Panc1 (cell line): Measurements from ENCODE around the gene PTGER4. TPM values are rescaled to one million over a fixed set of nuclear protein-coding genes. Genes with fewer than 3 reads are reported as not detected.

Experiments used
- ATAC-seq: fragments of 200-7000 bp; cut with Tn5 transposase; 2 replicates; pipeline ENCODE4 v1.9.1; 2020; ENCODE audit warnings: mild to moderate bottlenecking, moderate library complexity
- BruUV-seq: library from RNA; stranded (reverse); fragments of 400-500 nt; replicated peaks from 2 replicates; lab custom pipeline; 2021; lab: Mats Ljungman, UMichigan
- CTCF ChIA-PET: fragments of 300-600 bp; sonication (Branson Sonifier 250); formaldehyde crosslinking; loops from one replicate; lab custom pipeline; 2022; ENCODE audit warnings: antibody characterized with exemption; lab: Charles Lee
- POLR2A ChIA-PET: fragments of 300-600 bp; sonication (Branson Sonifier 250); formaldehyde crosslinking; loops from one replicate; lab custom pipeline; 2022; ENCODE audit warnings: antibody characterized with exemption; lab: Charles Lee
- DNase-seq: peaks from one replicate; pipeline ENCODE4 v3.0.0-alpha.2; 2010; ENCODE audit warnings: low read depth, low spot score
- H3K27ac ChIP-seq: 2 replicates; pipeline ENCODE4 v1.5.1; 2011; ENCODE audit warnings: mild to moderate bottlenecking, low read length, inconsistent platforms
- H3K27me3 ChIP-seq: fragments of 200-500 bp; sonication (Bioruptor generic); 2 replicates; pipeline ENCODE4 v1.6.0; 2014; ENCODE audit warnings: low read length, inconsistent platforms; ENCODE audit not compliant: control insufficient read depth, insufficient read depth
- H3K36me3 ChIP-seq: fragments of 200-500 bp; sonication (Bioruptor generic); 2 replicates; pipeline ENCODE4 v1.5.1; 2014; ENCODE audit warnings: inconsistent platforms, mild to moderate bottlenecking, low read length, moderate library complexity; ENCODE audit not compliant: control insufficient read depth, insufficient read depth
- H3K4me1 ChIP-seq: 2 replicates; pipeline ENCODE4 v1.5.1; 2011; ENCODE audit warnings: inconsistent platforms, mild to moderate bottlenecking, low read length, moderate library complexity; ENCODE audit not compliant: control insufficient read depth, insufficient read depth
- H3K4me3 ChIP-seq, 2 experiments: 2 replicates each; pipeline ENCODE4 v1.5.1; 2011 to 2012; ENCODE audit warnings: low read depth in 2 of 2, low read length in 2 of 2, mild to moderate bottlenecking in 2 of 2, inconsistent platforms in 1 of 2, moderate library complexity in 1 of 2
- H3K9me3 ChIP-seq: fragments of 200-500 bp; sonication (Bioruptor generic); 2 replicates; pipeline ENCODE4 v1.5.1; 2014; ENCODE audit warnings: low read depth, mild to moderate bottlenecking, inconsistent platforms, low read length, moderate library complexity; ENCODE audit not compliant: control insufficient read depth, insufficient read depth
- CTCF ChIP-seq: fragments of 450-650 bp; IDR thresholded peaks from 2 replicates; pipeline ENCODE4 v1.5.1; 2017; ENCODE audit warnings: mild to moderate bottlenecking
- POLR2AphosphoS5 ChIP-seq: IDR thresholded peaks from 2 replicates; pipeline ENCODE4 v1.6.1; 2012; ENCODE audit warnings: mild to moderate bottlenecking, low read depth, low read length, moderate library complexity
- SIN3A ChIP-seq: IDR thresholded peaks from 2 replicates; pipeline ENCODE4 v1.6.1; 2012; ENCODE audit warnings: low read depth, mild to moderate bottlenecking, low read length, moderate library complexity, borderline replicate concordance; ENCODE audit not compliant: insufficient read depth
- TCF7L2 ChIP-seq: IDR thresholded peaks from 2 replicates; pipeline ENCODE4 v1.6.1; 2011; ENCODE audit warnings: mild to moderate bottlenecking, low read depth, low read length, inconsistent platforms
- in situ Hi-C: cut with HindIII; loops from 2 replicates; pipeline ENCODE4 v1.10.0; 2016; ENCODE audit warnings: low sequenced_read_pairs, low pct_unique_long_range_greater_than_20kb
- intact Hi-C: fragments of 100-400 bp; cut with micrococcal nuclease; formaldehyde crosslinking; loops from one replicate; pipeline ENCODE4 v1.10.0; 2022; ENCODE audit not compliant: unreplicated experiment
- total RNA-seq: library from RNA; stranded (reverse); gene quantifications from one replicate; pipeline ENCODE4 v1.2.1, GENCODE V29; 2021; ENCODE audit not compliant: unreplicated experiment
- TF ChIP-seq, protein P1 (sequence below), 2 experiments: IDR thresholded peaks; 2 replicates each; pipeline ENCODE4 v1.6.1; 2011 to 2012; ENCODE audit warnings: low read depth in 2 of 2, control low read depth in 1 of 2, low read length in 1 of 2, mild to moderate bottlenecking in 1 of 2, moderate library complexity in 1 of 2; ENCODE audit not compliant: insufficient read depth in 1 of 2

PTGER4 gene
- total RNA-seq, 1 experiment from 2014 or later, result 20.0 TPM

DNA sequence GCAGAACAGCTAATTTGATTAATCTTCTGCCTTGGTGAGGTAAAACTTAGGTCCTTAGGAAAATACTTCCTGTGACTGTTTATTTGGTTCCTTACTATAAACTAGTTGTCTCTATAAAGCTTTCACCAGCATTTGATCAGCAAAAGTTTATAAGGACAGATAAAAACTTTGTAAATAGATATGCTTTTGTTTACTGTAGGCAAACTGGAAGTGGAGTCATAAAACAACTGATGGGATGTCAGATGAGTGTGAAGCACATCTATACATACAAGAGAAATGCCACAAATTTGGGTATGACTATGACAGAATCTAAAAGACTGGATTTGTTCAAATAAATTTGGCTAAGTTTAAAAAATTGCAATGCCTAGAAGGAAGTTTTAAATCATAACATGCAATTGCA, 5.5 kb downstream of the PTGER4 start:
- CTCF ChIA-PET, result no interaction called here
- in situ Hi-C loops, result no loop called here
- H3K4me1 ChIP-seq, result peaks cover 65% of the 10 kb centered on the region
- H3K9me3 ChIP-seq, result no peaks in the 10 kb centered on the region
- no peaks in the 10 kb centered on the region; the same call in 1 of the 2 replicates for H3K36me3 ChIP-seq
- H3K27me3 ChIP-seq, result no peaks in the 10 kb centered on the region
- no peak for ATAC-seq
- intact Hi-C loops, result loop anchor here (5.0 to 10.0 kb wide), 4 partner anchors 52 to 1103 kb away; no protein-coding TSS in a partner anchor
- peak; percentile 96 for TF ChIP-seq TCF7L2
- TF ChIP-seq POLR2AphosphoS5, result no peak
- BruUV-seq, result no TSS peak
- no peak for DNase-seq
- POLR2A ChIA-PET, result interaction anchor here (0.7 kb wide), 1 partner anchor 83 kb away, joined by 3 read pairs; no protein-coding TSS in a partner anchor
- H3K27ac ChIP-seq, result peak overlapping the region; percentile 83
- peak overlapping the region; percentile 23 to 25; a peak in 2 of 4 replicates for H3K4me3 ChIP-seq

DNA sequence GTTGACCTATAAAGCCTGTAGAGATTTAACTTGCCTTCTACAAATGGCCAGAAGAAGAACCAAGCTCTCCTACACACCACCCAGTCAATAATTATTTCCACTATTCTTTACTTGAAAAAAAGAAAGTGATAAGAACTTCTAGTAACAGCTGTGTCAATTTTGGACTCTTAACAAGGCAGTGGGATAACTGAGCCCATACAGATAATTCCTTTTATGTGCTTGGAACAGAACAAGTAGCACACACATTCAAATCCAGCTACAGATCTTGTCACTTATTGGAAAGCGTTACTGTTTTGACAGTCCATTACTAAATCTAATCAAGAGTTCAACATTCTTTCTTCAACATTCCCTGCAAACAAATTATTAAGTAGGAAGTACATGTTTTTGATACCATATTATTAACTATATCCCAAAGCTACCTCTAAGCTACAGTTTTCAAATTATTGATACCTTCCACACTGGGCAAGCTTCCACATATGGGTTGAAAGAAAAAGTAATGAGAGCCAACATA, 6.3 kb downstream of the PTGER4 start:
- DNase-seq, result no peak
- no peak for TF ChIP-seq TCF7L2
- H3K4me1 ChIP-seq, result peaks cover 67% of the 10 kb centered on the region
- H3K27me3 ChIP-seq, result no peaks in the 10 kb centered on the region
- POLR2A ChIA-PET, result interaction anchor here (0.6 kb wide), 2 partner anchors 164 to 711 kb away, joined by 3 read pairs; no protein-coding TSS in a partner anchor
- H3K36me3 ChIP-seq, result no peaks in the 10 kb centered on the region; the same call in 1 of the 2 replicates
- peak overlapping the region in 1 of 2 experiments; percentile 40; a peak in 2 of 4 replicates for H3K4me3 ChIP-seq
- intact Hi-C loops, result loop anchor here (5.0 to 10.0 kb wide), 4 partner anchors 51 to 1104 kb away; no protein-coding TSS in a partner anchor
- ATAC-seq, result no peak
- CTCF ChIA-PET, result interaction anchor here (0.6 kb wide), 1 partner anchor 767 kb away, joined by 8 read pairs; no protein-coding TSS in a partner anchor
- H3K9me3 ChIP-seq, result no peaks in the 10 kb centered on the region
- in situ Hi-C loops, result no loop called here
- no TSS peak for BruUV-seq
- peak overlapping the region; percentile 83 for H3K27ac ChIP-seq

DNA sequence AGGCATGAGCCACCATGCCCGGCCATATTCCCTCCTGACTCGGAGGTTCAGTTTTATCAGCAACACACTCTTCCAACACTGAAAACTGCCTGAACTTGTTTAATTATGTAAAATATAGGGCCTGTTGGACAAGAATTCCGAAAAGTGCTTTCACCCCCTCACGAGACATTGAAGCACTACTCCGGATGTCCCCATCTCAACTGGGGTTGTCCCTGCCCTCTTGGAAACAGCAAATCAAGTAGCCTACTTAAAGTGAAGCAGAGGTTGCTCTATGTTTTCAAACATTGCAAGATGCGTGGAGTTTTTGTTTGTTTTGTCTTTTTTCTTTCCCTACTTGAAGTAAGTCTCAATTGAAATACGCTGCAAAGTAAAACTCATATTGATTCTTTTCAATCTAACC, 7.6 kb downstream of the PTGER4 start:
- H3K27me3 ChIP-seq, result no peaks in the 10 kb centered on the region
- no TSS peak for BruUV-seq
- peaks cover 67% of the 10 kb centered on the region for H3K4me1 ChIP-seq
- POLR2A ChIA-PET, result no interaction called here
- H3K9me3 ChIP-seq, result no peaks in the 10 kb centered on the region
- in situ Hi-C loops, result no loop called here
- peak overlapping the region; percentile 83 for H3K27ac ChIP-seq
- intact Hi-C loops, result loop anchor here (5.0 to 10.0 kb wide), 4 partner anchors 50 to 1105 kb away; no protein-coding TSS in a partner anchor
- no peak; the same call in 1 of the 2 replicates for ATAC-seq
- H3K4me3 ChIP-seq, result peak overlapping the region; percentile 18 to 40
- TF ChIP-seq TCF7L2 (no peak), SIN3A (no peak), POLR2AphosphoS5 (no peak), CTCF (no peak)
- TF ChIP-seq, protein P1, sequence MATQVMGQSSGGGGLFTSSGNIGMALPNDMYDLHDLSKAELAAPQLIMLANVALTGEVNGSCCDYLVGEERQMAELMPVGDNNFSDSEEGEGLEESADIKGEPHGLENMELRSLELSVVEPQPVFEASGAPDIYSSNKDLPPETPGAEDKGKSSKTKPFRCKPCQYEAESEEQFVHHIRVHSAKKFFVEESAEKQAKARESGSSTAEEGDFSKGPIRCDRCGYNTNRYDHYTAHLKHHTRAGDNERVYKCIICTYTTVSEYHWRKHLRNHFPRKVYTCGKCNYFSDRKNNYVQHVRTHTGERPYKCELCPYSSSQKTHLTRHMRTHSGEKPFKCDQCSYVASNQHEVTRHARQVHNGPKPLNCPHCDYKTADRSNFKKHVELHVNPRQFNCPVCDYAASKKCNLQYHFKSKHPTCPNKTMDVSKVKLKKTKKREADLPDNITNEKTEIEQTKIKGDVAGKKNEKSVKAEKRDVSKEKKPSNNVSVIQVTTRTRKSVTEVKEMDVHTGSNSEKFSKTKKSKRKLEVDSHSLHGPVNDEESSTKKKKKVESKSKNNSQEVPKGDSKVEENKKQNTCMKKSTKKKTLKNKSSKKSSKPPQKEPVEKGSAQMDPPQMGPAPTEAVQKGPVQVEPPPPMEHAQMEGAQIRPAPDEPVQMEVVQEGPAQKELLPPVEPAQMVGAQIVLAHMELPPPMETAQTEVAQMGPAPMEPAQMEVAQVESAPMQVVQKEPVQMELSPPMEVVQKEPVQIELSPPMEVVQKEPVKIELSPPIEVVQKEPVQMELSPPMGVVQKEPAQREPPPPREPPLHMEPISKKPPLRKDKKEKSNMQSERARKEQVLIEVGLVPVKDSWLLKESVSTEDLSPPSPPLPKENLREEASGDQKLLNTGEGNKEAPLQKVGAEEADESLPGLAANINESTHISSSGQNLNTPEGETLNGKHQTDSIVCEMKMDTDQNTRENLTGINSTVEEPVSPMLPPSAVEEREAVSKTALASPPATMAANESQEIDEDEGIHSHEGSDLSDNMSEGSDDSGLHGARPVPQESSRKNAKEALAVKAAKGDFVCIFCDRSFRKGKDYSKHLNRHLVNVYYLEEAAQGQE (IDR thresholded peaks at IDR 0.05; ENCODE audit: insufficient read depth in 1 of 2, low read depth in 2 of 2, low read length in 1 of 2), result no peak
- no peaks in the 10 kb centered on the region; the same call in 1 of the 2 replicates for H3K36me3 ChIP-seq
- CTCF ChIA-PET, result no interaction called here
- DNase-seq, result no peak
